SK-N-SH (cell line): ENCODE results near the gene P3H3. TPM values are rescaled to one million over a fixed set of nuclear protein-coding genes. Genes with fewer than 3 reads are reported as not detected.

Experiments used
- CTCF ChIA-PET: fragments of 300-600, 350-600 bp; formaldehyde crosslinking; extraction: SDS; loops from one replicate; lab custom pipeline; 2021; lab: Yijun Ruan, JAX
- POLR2A ChIA-PET: fragments of 350-600 bp; sonication (Branson Sonifier 250); formaldehyde crosslinking; extraction: SDS; loops from one replicate; lab custom pipeline; 2020; ENCODE audit warnings: antibody characterized with exemption, inconsistent platforms; lab: Yijun Ruan, JAX
- DNase-seq: peaks from one replicate; pipeline ENCODE4 v3.0.0; 2012
- H2AFZ ChIP-seq: fragments of 200-600 bp; sonication (generic); 2 replicates; pipeline ENCODE4 v1.8.1; 2016; ENCODE audit warnings: antibody characterized with exemption, mild to moderate bottlenecking, low read depth
- H3F3A ChIP-seq: fragments of 200-600 bp; sonication (generic); replicated peaks from 2 replicates; pipeline ENCODE3; 2016; ENCODE audit warnings: antibody characterized with exemption, mild to moderate bottlenecking; ENCODE audit not compliant: insufficient read depth
- H3K27ac ChIP-seq, 2 experiments: fragments of 200-500 bp in 1 of 2; fragments of 200-600 bp in 1 of 2; sonication (Bioruptor generic) in 1 of 2; sonication (generic), shearing (Covaris generic) in 1 of 2; 2 replicates each; pipeline versions ENCODE4 v1.5.1 to v1.6.1; 2014 to 2016; ENCODE audit warnings: low read depth in 2 of 2, inconsistent platforms in 1 of 2, low read length in 1 of 2, mild to moderate bottlenecking in 1 of 2, mixed read lengths in 1 of 2
- H3K27me3 ChIP-seq: fragments of 200-600 bp; sonication (generic), shearing (Covaris generic); 2 replicates; pipeline ENCODE4 v1.6.1; 2016; ENCODE audit warnings: mixed run types; ENCODE audit not compliant: insufficient read depth
- H3K36me3 ChIP-seq, 2 experiments: fragments of 200-500 bp in 1 of 2; fragments of 200-600 bp in 1 of 2; sonication (Bioruptor generic) in 1 of 2; sonication (generic) in 1 of 2; replicated peaks in 1 of 2; 2 replicates each; pipeline versions ENCODE3 to v1.5.1; 2014 to 2016; ENCODE audit warnings: low read length in 1 of 2, mild to moderate bottlenecking in 1 of 2; ENCODE audit not compliant: insufficient read depth in 2 of 2, control insufficient read depth in 1 of 2
- H3K4me1 ChIP-seq, 2 experiments: fragments of 200-500 bp in 1 of 2; fragments of 200-600 bp in 1 of 2; sonication (Bioruptor generic) in 1 of 2; sonication (generic), shearing (Covaris generic) in 1 of 2; 2 replicates each; pipeline versions ENCODE4 v1.5.1 to v1.6.1; 2014 to 2016; ENCODE audit warnings: low read depth in 1 of 2, low read length in 1 of 2, mixed run types in 1 of 2; ENCODE audit not compliant: insufficient read depth in 2 of 2, control insufficient read depth in 1 of 2
- H3K4me2 ChIP-seq: fragments of 200-600 bp; sonication (generic), shearing (Covaris generic); 2 replicates; pipeline ENCODE4 v1.6.1; 2017; ENCODE audit warnings: mixed run types
- H3K4me3 ChIP-seq, 2 experiments: fragments of 200-500 bp in 1 of 2; fragments of 200-600 bp in 1 of 2; sonication (Bioruptor generic) in 1 of 2; sonication (generic), shearing (Covaris generic) in 1 of 2; 2 replicates each; pipeline versions ENCODE4 v1.5.1 to v1.8.1; 2014 to 2016; ENCODE audit warnings: low read depth in 2 of 2, inconsistent platforms in 1 of 2, low read length in 1 of 2, mild to moderate bottlenecking in 1 of 2, mixed read lengths in 1 of 2, moderate library complexity in 1 of 2
- H3K79me2 ChIP-seq: fragments of 200-600 bp; sonication (generic); 2 replicates; pipeline ENCODE4 v1.8.1; 2017; ENCODE audit warnings: mild to moderate bottlenecking; ENCODE audit not compliant: insufficient read depth
- H3K9ac ChIP-seq: fragments of 200-600 bp; sonication (generic); 2 replicates; pipeline ENCODE4 v1.6.1; 2017; ENCODE audit warnings: mixed run types
- H3K9me2 ChIP-seq: fragments of 200-600 bp; sonication (generic); 2 replicates; pipeline ENCODE4 v1.6.1; 2017; ENCODE audit warnings: mixed run types
- H3K9me3 ChIP-seq: fragments of 200-600 bp; sonication (generic); 2 replicates; pipeline ENCODE4 v1.6.1; 2017; ENCODE audit warnings: mixed run types, mild to moderate bottlenecking, moderate library complexity
- H4K20me1 ChIP-seq: fragments of 200-600 bp; sonication (generic); 2 replicates; pipeline ENCODE4 v1.6.1; 2017; ENCODE audit warnings: mild to moderate bottlenecking, mixed run types; ENCODE audit not compliant: insufficient read depth
- EP300 ChIP-seq, 2 experiments: IDR thresholded peaks; 2 replicates each; pipeline versions ENCODE4 v1.4.0 to v1.6.1; 2012; ENCODE audit warnings: borderline replicate concordance in 1 of 2, low read depth in 1 of 2, low read length in 1 of 2
- GABPA ChIP-seq: IDR thresholded peaks from 2 replicates; pipeline ENCODE4 v1.4.0; 2012; ENCODE audit warnings: low read depth, mild to moderate bottlenecking
- GATA2 ChIP-seq: sonication (generic); formaldehyde crosslinking; IDR thresholded peaks from 2 replicates; pipeline ENCODE4 v1.5.0; 2020; ENCODE audit warnings: mild to moderate bottlenecking, missing genetic modification reagents
- NFIC ChIP-seq: IDR thresholded peaks from 2 replicates; pipeline ENCODE4 v1.4.0; 2012; ENCODE audit warnings: borderline replicate concordance
- RCOR1 ChIP-seq: fragments of 150-350 bp; IDR thresholded peaks from 2 replicates; pipeline ENCODE4 v1.6.1; 2017; ENCODE audit warnings: antibody characterized with exemption, low read length
- RFX5 ChIP-seq: IDR thresholded peaks from 2 replicates; pipeline ENCODE4 v1.6.1; 2012; ENCODE audit warnings: mild to moderate bottlenecking, improper control_type of control experiment, low read length
- RXRA ChIP-seq: IDR thresholded peaks from 2 replicates; pipeline ENCODE4 v1.4.0; 2012; ENCODE audit warnings: low read depth, mild to moderate bottlenecking, borderline replicate concordance
- SIN3A ChIP-seq: IDR thresholded peaks from 2 replicates; pipeline ENCODE4 v1.6.1; 2012; ENCODE audit warnings: low read depth, mild to moderate bottlenecking, low read length, moderate library complexity, borderline replicate concordance
- SMC3 ChIP-seq: IDR thresholded peaks from 2 replicates; pipeline ENCODE4 v1.6.1; 2012; ENCODE audit warnings: low read depth, low read length, improper control_type of control experiment
- TAF1 ChIP-seq: IDR thresholded peaks from 2 replicates; pipeline ENCODE4 v1.6.1; 2012; ENCODE audit warnings: low read depth, mild to moderate bottlenecking, low read length, moderate library complexity, borderline replicate concordance
- TCF12 ChIP-seq: IDR thresholded peaks from 2 replicates; pipeline ENCODE4 v1.4.0; 2012
- YY1 ChIP-seq: IDR thresholded peaks from 2 replicates; pipeline ENCODE4 v1.4.0; 2012; ENCODE audit warnings: low read depth, mild to moderate bottlenecking
- whole genome bisulfite sequencing: methylation state at CpG from one replicate; pipeline ENCODE4 v1.1.6; 2017; ENCODE audit warnings: low lambda C conversion rate; 5-methylcytosine and 5-hydroxymethylcytosine counted together
- polyA plus RNA-seq, 3 experiments: library from polyadenylated mRNA; depleted of rRNA; stranded (reverse); fragments of >200 nt; gene quantifications; 2 replicates each; pipeline ENCODE4 v1.2.3, GENCODE V29; 2012
- TF ChIP-seq, protein P1 (sequence below): IDR thresholded peaks from 2 replicates; pipeline ENCODE4 v1.4.0; 2012; ENCODE audit warnings: low read depth, borderline replicate concordance
- TF ChIP-seq, protein P2 (sequence below): fragments of 150-350 bp; IDR thresholded peaks from 2 replicates; pipeline ENCODE4 v1.6.1; 2017; ENCODE audit warnings: antibody characterized with exemption, low read length, low read depth, borderline replicate concordance
- TF ChIP-seq, protein P3 (sequence below): IDR thresholded peaks from 2 replicates; pipeline ENCODE4 v1.6.1; 2012; ENCODE audit warnings: mild to moderate bottlenecking, low read depth, low read length, moderate library complexity
- TF ChIP-seq, protein P4 (sequence below): fragments of 200-600 bp; sonication (generic); IDR thresholded peaks from 2 replicates; pipeline ENCODE4 v1.6.1; 2017; ENCODE audit warnings: antibody characterized with exemption, mild to moderate bottlenecking, moderate library complexity
- TF ChIP-seq, protein P5 (sequence below): IDR thresholded peaks from 2 replicates; pipeline ENCODE4; 2012

P3H3 gene
- polyA plus RNA-seq, 1 of the 3 experiments (the other 2 are of a cell fraction), result 74.6 TPM

DNA sequence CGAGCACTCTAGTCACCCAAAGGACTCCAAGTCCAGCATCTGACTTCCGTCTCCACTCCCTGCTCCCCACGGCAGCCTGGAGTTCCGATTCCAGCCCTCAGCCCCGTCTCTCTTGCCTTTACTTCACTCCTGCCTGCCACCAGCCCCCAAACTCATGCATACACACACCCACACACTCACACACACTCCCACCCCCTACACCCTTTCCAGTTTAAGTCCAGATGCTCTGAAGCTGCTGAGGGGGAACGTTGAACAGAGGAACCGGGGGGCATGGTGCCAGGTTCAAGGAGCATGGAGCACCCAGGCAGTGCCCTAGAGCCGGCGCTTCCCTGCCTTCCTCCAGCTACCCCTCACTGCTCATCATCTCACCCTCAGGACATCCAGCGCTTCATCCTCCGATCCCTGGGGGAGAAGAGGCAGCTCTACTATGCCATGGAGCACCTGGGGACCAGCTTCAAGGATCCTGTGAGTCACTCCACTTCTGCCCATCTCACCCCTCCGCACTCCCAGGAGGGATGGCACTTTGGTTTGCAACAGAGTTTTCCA is 3.3 kb downstream of the P3H3 start:
- H3K4me3 ChIP-seq, result no peak overlapping the region
- H3K27ac ChIP-seq, result no peak overlapping the region
- peaks cover 4% of the 10 kb centered on the region for H3F3A ChIP-seq
- ChIA-PET POLR2A (interaction anchor here (2.0 to 4.0 kb wide), 2 partner anchors 21 kb away, joined by 5 to 25 read pairs; partner anchors contain the start of genes CDCA3 and USP5), CTCF (interaction anchor here (0.7 to 14.1 kb wide), 6 partner anchors 16 to 229 kb away, joined by 3 to 246 read pairs (median 3); partner anchors contain the start of genes CDCA3, GNB3, MLF2 and USP5)
- no peak for TF ChIP-seq GATA2 (CRISPR knock-in tag)
- no peak for TF ChIP-seq YY1
- TF ChIP-seq, protein P1, sequence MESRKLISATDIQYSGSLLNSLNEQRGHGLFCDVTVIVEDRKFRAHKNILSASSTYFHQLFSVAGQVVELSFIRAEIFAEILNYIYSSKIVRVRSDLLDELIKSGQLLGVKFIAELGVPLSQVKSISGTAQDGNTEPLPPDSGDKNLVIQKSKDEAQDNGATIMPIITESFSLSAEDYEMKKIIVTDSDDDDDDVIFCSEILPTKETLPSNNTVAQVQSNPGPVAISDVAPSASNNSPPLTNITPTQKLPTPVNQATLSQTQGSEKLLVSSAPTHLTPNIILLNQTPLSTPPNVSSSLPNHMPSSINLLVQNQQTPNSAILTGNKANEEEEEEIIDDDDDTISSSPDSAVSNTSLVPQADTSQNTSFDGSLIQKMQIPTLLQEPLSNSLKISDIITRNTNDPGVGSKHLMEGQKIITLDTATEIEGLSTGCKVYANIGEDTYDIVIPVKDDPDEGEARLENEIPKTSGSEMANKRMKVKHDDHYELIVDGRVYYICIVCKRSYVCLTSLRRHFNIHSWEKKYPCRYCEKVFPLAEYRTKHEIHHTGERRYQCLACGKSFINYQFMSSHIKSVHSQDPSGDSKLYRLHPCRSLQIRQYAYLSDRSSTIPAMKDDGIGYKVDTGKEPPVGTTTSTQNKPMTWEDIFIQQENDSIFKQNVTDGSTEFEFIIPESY, result no peak
- TF ChIP-seq SIN3A, result no peak
- no peak for TF ChIP-seq TCF12
- no peak for TF ChIP-seq SMC3
- TF ChIP-seq, protein P2, sequence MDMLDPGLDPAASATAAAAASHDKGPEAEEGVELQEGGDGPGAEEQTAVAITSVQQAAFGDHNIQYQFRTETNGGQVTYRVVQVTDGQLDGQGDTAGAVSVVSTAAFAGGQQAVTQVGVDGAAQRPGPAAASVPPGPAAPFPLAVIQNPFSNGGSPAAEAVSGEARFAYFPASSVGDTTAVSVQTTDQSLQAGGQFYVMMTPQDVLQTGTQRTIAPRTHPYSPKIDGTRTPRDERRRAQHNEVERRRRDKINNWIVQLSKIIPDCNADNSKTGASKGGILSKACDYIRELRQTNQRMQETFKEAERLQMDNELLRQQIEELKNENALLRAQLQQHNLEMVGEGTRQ, result no peak
- no peak for TF ChIP-seq RXRA
- no peaks in the 10 kb centered on the region for H3K27me3 ChIP-seq
- H3K9me3 ChIP-seq, result no peaks in the 10 kb centered on the region
- DNase-seq, result no peak
- H3K4me2 ChIP-seq, result no peak overlapping the region
- no peak overlapping the region for H2AFZ ChIP-seq
- peaks cover 32 to 40% of the 10 kb centered on the region in 2 experiments for H3K36me3 ChIP-seq
- H3K79me2 ChIP-seq, result peaks cover 31% of the 10 kb centered on the region
- H3K4me1 ChIP-seq, result peaks cover 5 to 23% of the 10 kb centered on the region in 2 experiments; a peak in 2 of 4 replicates
- WGBS, result 96% methylated on average over 12 of the region's 12 CpGs
- no peaks in the 10 kb centered on the region for H3K9me2 ChIP-seq
- H4K20me1 ChIP-seq, result 0 out of 2 replicates have a peak, but pooled peaks cover 11% of the 10 kb centered on the region
- H3K9ac ChIP-seq, result no peak overlapping the region

DNA sequence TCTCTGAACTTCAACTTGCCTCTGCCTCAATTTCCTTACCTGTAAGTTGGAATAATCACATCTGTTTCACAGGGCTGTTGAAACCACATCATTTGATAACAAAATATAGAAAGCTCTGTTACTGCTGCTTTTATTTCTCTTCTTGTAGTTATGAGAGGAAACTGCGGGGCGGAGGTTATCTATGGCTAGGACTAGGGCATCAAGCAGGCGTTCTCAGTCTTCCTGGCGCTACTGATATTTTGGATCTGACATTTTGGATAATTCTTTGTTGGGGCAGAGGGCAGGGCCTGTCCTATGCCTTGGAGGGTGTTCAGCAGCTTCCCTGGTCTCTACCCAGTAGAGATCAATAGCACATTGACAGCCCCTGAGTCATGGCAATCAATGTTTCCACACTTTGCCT is 3.9 kb downstream of the P3H3 start:
- Histone ChIP-seq H3K4me3 (no peak overlapping the region), H3K4me1 (peaks cover 2 to 18% of the 10 kb centered on the region in 2 experiments; a peak in 2 of 4 replicates), H3F3A (peaks cover under 1% of the 10 kb centered on the region), H3K27me3 (no peaks in the 10 kb centered on the region), H3K36me3 (peaks cover 32 to 46% of the 10 kb centered on the region in 2 experiments), H3K9me2 (no peaks in the 10 kb centered on the region), H3K79me2 (peaks cover 31% of the 10 kb centered on the region), H3K9ac (no peak overlapping the region), H2AFZ (no peak overlapping the region), H3K9me3 (no peaks in the 10 kb centered on the region), H3K27ac (no peak overlapping the region), H3K4me2 (no peak overlapping the region), H4K20me1 (0 out of 2 replicates have a peak, but pooled peaks cover 11% of the 10 kb centered on the region)
- ChIA-PET POLR2A (interaction anchor here (2.0 kb wide), 1 partner anchor 21 kb away, joined by 5 read pairs; no protein-coding TSS in a partner anchor), CTCF (interaction anchor here (0.7 to 14.1 kb wide), 5 partner anchors 16 to 229 kb away, joined by 3 to 246 read pairs (median 3); partner anchors contain the start of genes CDCA3, GNB3, MLF2 and USP5)
- WGBS, result 99% methylated on average over 4 of the region's 4 CpGs
- no peak for DNase-seq
- TF ChIP-seq TAF1 (no peak), NFIC (no peak), GABPA (no peak), EP300 (IDR thresholded peaks at IDR 0.05; ENCODE audit: borderline replicate concordance in 1 of 2, low read depth in 1 of 2, low read length in 1 of 2) (no peak), RFX5 (no peak), RCOR1 (no peak)
- TF ChIP-seq, protein P3, sequence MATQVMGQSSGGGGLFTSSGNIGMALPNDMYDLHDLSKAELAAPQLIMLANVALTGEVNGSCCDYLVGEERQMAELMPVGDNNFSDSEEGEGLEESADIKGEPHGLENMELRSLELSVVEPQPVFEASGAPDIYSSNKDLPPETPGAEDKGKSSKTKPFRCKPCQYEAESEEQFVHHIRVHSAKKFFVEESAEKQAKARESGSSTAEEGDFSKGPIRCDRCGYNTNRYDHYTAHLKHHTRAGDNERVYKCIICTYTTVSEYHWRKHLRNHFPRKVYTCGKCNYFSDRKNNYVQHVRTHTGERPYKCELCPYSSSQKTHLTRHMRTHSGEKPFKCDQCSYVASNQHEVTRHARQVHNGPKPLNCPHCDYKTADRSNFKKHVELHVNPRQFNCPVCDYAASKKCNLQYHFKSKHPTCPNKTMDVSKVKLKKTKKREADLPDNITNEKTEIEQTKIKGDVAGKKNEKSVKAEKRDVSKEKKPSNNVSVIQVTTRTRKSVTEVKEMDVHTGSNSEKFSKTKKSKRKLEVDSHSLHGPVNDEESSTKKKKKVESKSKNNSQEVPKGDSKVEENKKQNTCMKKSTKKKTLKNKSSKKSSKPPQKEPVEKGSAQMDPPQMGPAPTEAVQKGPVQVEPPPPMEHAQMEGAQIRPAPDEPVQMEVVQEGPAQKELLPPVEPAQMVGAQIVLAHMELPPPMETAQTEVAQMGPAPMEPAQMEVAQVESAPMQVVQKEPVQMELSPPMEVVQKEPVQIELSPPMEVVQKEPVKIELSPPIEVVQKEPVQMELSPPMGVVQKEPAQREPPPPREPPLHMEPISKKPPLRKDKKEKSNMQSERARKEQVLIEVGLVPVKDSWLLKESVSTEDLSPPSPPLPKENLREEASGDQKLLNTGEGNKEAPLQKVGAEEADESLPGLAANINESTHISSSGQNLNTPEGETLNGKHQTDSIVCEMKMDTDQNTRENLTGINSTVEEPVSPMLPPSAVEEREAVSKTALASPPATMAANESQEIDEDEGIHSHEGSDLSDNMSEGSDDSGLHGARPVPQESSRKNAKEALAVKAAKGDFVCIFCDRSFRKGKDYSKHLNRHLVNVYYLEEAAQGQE, result no peak
- TF ChIP-seq, protein P4, sequence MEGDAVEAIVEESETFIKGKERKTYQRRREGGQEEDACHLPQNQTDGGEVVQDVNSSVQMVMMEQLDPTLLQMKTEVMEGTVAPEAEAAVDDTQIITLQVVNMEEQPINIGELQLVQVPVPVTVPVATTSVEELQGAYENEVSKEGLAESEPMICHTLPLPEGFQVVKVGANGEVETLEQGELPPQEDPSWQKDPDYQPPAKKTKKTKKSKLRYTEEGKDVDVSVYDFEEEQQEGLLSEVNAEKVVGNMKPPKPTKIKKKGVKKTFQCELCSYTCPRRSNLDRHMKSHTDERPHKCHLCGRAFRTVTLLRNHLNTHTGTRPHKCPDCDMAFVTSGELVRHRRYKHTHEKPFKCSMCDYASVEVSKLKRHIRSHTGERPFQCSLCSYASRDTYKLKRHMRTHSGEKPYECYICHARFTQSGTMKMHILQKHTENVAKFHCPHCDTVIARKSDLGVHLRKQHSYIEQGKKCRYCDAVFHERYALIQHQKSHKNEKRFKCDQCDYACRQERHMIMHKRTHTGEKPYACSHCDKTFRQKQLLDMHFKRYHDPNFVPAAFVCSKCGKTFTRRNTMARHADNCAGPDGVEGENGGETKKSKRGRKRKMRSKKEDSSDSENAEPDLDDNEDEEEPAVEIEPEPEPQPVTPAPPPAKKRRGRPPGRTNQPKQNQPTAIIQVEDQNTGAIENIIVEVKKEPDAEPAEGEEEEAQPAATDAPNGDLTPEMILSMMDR, result no peak
- TF ChIP-seq, protein P5, sequence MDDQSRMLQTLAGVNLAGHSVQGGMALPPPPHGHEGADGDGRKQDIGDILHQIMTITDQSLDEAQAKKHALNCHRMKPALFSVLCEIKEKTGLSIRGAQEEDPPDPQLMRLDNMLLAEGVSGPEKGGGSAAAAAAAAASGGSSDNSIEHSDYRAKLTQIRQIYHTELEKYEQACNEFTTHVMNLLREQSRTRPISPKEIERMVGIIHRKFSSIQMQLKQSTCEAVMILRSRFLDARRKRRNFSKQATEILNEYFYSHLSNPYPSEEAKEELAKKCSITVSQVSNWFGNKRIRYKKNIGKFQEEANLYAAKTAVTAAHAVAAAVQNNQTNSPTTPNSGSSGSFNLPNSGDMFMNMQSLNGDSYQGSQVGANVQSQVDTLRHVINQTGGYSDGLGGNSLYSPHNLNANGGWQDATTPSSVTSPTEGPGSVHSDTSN, result no peak
